Stimulated activated memory B cell treated with anti-CD40 and anti-IgM and Interleukin-4, amounts not matched to agents 10 μg/mL and 1 μg/mL and 100 μg/mL, for 72 hours (primary cell): ENCODE results near the gene IGDCC3.
"Not testable (repeated sequence)": the region's sequence is repeated elsewhere in the genome, so short reads cannot be mapped to it uniquely, and the experiment has no call there.

Experiments used
- ATAC-seq: fragments of 150-1000 bp; cut with Tn5 transposase; 2 replicates; pipeline ENCODE4 v1.10.0; 2021
- H3K27ac Mint-ChIP-seq: one replicate; pipeline ENCODE4 v1.8.0; 2022; ENCODE audit warnings: mild to moderate bottlenecking, mixed read lengths
- H3K27me3 Mint-ChIP-seq: one replicate; pipeline ENCODE4 v1.8.0; 2022; ENCODE audit warnings: mixed read lengths
- H3K36me3 Mint-ChIP-seq: one replicate; pipeline ENCODE4 v1.8.0; 2022; ENCODE audit warnings: mixed read lengths
- H3K4me1 Mint-ChIP-seq: one replicate; pipeline ENCODE4 v1.8.0; 2022; ENCODE audit warnings: mixed read lengths
- H3K4me3 Mint-ChIP-seq: one replicate; pipeline ENCODE4 v1.8.0; 2022; ENCODE audit warnings: mild to moderate bottlenecking, moderate library complexity, mixed read lengths
- H3K9me3 Mint-ChIP-seq: one replicate; pipeline ENCODE4 v1.8.0; 2022; ENCODE audit warnings: mixed read lengths

Gene IGDCC3

DNA sequence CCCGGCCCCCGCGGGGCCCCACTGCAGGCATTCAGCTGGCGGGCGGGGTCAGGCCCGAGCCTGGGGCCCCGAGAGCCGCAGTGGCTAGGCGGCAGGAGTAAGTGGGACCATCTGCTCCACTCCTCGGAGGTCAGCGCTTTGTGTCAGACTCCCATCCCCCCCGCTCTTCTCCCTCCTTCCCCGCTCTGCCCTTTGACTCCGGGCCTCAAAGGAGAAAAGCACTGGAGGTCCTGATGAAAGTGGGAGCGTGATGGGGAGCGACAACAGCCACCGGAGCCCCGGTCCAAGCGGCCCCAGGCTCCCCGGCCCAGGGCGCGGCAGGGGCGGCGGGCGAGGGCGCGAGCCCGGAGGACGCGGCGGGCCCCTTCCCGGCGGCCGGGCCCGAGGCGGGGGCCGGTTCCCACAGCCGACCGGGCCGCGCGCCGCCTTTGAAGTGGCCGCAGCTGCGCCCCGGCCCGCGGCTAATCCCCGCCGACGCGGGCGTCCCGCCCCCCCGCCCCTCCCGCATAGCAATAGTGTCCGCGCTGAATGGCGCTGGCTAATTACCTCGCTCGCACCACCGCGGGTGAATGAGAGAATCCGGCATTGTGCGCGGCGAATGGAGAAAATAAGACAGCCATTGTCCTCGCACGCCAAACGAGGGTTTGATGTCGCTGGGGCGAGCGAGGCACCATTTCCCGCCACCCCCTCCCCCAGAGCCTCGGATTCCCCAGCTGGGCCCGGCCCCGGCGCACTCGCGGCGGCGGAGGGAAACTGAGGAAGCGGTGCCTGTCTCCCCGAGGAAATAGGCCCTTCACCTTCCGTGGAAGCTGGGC lies 22.4 kb downstream of the IGDCC3 start:
- peak overlapping the region; percentile 12 for H3K4me3 Mint-ChIP-seq
- ATAC-seq: no peak
- peaks cover 61% of the 10 kb centered on the region for H3K27me3 Mint-ChIP-seq
- H3K9me3 Mint-ChIP-seq: peaks cover 3% of the 10 kb centered on the region
- peaks cover 7% of the 10 kb centered on the region for H3K4me1 Mint-ChIP-seq
- H3K36me3 Mint-ChIP-seq: no peaks in the 10 kb centered on the region
- no peak overlapping the region for H3K27ac Mint-ChIP-seq

DNA sequence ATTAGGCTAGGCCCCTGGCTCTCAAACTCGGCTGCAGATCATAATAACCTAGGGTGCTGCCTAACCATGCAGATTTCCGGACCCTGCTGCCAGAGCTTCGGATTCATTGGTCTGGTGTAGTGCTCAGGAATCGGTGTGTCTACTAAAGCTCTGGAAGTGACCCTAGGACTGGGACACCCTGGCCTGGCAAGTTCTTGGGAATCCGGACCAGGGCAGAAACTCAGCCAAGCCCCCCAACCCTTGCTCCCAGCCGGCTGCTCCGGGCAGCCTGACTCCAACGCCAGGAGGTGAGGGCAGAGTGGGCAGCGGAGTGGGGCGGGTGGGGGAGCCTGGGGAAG lies 23.0 kb downstream of the IGDCC3 start:
- H3K27ac Mint-ChIP-seq: no peak overlapping the region
- H3K4me1 Mint-ChIP-seq: peaks cover 7% of the 10 kb centered on the region
- H3K9me3 Mint-ChIP-seq: peaks cover 3% of the 10 kb centered on the region
- no peak for ATAC-seq
- H3K4me3 Mint-ChIP-seq: no peak overlapping the region
- no peaks in the 10 kb centered on the region for H3K36me3 Mint-ChIP-seq
- H3K27me3 Mint-ChIP-seq: peaks cover 67% of the 10 kb centered on the region

DNA sequence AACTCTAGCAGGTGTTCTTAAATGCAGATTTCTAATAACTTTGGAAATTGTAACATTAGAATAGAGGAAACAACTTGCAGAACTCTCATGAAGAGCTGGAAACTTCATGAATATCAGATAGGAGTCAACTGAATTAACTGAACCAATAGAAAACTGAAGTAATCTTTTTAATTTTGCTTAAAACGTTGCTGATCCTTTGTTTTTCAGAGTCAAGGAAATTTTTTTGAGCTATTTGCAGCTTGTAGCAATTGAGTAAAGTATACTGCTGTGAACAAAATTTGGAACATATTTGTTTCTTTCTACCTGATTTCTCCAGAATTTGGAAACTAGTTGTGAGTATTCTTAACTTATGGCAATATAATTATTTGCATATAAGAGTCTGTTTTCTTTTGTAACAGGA lies 25.8 kb downstream of the IGDCC3 start:
- not testable (repeated sequence) for H3K36me3 Mint-ChIP-seq, H3K27ac Mint-ChIP-seq, H3K9me3 Mint-ChIP-seq, H3K4me1 Mint-ChIP-seq, ATAC-seq, H3K4me3 Mint-ChIP-seq
- peaks cover 70% of the 10 kb centered on the region for H3K27me3 Mint-ChIP-seq

DNA sequence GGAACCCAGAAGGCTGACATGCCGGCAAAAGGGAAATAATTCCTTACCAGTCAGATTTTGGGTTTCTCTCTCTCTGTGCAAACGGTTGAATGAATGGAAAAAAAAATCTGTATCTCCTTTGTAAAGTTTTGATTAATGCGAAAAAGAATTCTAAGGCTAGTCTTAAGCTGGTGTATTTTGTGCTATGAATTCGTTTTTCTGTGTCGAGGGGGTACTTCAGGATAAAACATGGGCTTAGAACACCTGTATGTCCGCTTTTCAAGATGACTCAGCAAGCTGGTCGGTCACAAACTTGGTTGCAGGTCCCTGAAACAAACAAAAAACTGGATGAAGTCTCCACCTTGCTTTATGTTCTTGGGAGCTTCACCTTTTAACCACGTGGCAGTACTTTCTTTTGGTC lies 28.5 kb downstream of the IGDCC3 start:
- no peaks in the 10 kb centered on the region for H3K4me1 Mint-ChIP-seq
- H3K36me3 Mint-ChIP-seq: no peaks in the 10 kb centered on the region
- ATAC-seq: no peak
- peaks cover 2% of the 10 kb centered on the region for H3K9me3 Mint-ChIP-seq
- no peak overlapping the region for H3K4me3 Mint-ChIP-seq
- no peak overlapping the region for H3K27ac Mint-ChIP-seq
- peaks cover 70% of the 10 kb centered on the region for H3K27me3 Mint-ChIP-seq

DNA sequence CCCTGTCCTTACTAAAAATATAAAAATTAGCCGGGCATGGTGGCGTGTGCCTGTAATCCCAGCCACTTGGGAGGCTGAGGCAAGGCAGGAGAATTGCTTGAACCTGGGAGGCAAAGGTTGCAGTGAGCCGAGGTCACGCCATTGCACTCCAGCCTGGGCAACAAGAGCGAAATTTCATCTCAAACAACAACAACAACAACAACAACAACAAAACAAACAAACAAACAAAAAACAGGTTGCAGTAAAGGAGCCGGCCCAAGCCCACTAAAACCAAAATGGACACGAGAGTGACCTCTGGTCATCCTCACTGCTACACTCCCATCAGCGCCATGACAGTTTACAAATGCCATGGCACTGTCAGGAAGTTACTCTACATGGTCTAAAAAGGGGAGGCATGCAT lies 30.0 kb downstream of the IGDCC3 start:
- not testable (repeated sequence) for H3K9me3 Mint-ChIP-seq, H3K4me1 Mint-ChIP-seq, H3K36me3 Mint-ChIP-seq, H3K27ac Mint-ChIP-seq, H3K4me3 Mint-ChIP-seq, ATAC-seq
- peaks cover 61% of the 10 kb centered on the region for H3K27me3 Mint-ChIP-seq

DNA sequence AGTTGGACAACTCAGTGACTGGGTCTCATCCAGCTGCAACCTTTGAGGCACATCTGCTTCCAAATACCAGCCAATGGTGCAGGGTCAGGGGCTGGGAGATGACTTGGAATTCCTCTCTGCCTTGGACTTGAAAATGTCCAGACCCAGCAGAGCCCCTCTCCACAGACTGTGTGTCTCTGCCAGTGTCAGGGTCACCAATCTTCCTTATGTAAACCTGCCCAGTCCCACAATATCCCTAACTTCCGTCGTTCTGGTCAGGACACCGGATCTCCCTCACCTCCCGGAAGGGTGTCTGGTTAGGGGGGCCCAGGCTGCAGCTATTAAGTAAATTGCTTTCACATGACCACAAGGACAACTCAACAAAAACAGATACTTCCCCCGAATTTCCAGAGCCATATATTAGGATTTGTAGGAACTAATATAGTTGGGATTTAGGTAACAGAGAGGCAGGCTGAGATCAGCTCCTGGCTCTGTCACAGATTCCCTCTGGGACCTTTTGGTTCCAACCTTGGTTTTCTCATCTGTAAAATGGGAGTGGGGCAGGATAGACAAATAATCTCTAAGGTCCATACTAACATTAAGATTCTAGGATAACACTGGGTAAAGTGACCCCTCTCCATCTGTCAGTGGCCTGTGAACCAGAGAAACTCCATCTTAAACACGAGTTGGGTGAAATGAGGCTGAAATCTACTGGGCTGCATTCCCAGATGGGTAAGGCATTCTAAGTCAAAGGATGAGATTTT lies 30.8 kb downstream of the IGDCC3 start:
- no peak for ATAC-seq
- no peaks in the 10 kb centered on the region for H3K4me1 Mint-ChIP-seq
- H3K36me3 Mint-ChIP-seq: no peaks in the 10 kb centered on the region
- no peak overlapping the region for H3K4me3 Mint-ChIP-seq
- no peaks in the 10 kb centered on the region for H3K9me3 Mint-ChIP-seq
- no peak overlapping the region for H3K27ac Mint-ChIP-seq
- peaks cover 68% of the 10 kb centered on the region for H3K27me3 Mint-ChIP-seq

DNA sequence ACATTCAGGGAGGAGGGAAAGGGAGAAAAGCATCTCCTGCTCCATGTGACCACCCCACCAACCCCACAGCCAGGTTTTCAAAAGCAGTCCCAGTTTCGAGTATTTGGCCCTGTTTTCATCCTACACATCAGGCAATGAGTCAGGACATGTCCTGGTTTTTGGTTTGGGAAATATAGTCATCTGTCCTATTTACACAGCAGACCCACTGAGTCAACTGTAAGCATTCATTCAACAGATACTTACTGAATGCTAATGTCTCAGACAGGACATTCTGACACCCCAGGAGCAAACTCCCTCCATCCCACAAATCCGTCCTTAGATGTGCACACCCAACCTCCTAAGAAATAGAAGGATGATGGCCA lies 32.9 kb downstream of the IGDCC3 start:
- no peak for ATAC-seq
- H3K27me3 Mint-ChIP-seq: peaks cover 69% of the 10 kb centered on the region
- no peak overlapping the region for H3K27ac Mint-ChIP-seq
- H3K9me3 Mint-ChIP-seq: no peaks in the 10 kb centered on the region
- H3K4me1 Mint-ChIP-seq: peaks cover 2% of the 10 kb centered on the region
- no peak overlapping the region for H3K4me3 Mint-ChIP-seq
- H3K36me3 Mint-ChIP-seq: no peaks in the 10 kb centered on the region

DNA sequence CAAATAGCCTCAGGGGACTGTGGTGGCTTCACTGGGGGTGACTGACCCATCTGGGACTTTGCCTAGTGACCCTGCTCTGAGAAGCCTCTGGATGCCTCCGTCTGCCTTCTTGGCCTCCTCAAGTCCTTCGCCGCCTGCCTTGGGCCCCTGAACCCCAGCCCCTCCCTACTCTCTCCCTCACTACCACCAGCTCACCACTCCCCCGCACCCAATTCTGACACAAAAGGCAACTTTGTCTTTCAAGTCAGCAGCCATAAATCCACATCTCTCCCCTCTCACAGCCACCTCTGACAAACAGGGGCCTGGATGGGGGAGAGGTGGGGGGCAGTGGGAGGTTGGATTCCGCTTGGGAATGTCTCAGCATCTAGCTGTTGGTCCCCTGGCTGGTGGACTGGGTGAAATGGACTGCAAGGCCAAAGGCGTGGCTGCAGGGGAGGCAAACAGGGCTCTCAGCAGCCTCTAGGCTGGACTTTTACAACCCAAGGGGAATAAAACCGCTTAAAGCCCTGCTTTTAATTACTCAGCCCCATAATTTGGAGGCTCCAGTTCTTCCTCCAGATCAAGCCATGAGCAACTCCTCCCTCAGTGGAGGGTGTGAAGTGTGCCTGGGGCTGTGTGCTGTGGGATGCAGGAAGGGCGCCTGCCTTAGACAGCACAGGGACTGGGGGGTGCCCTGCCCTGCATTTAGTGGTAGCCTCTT lies 33.4 kb downstream of the IGDCC3 start:
- no peaks in the 10 kb centered on the region for H3K9me3 Mint-ChIP-seq
- peaks cover 69% of the 10 kb centered on the region for H3K27me3 Mint-ChIP-seq
- no peak overlapping the region for H3K27ac Mint-ChIP-seq
- no peak for ATAC-seq
- H3K36me3 Mint-ChIP-seq: no peaks in the 10 kb centered on the region
- H3K4me1 Mint-ChIP-seq: peaks cover 7% of the 10 kb centered on the region
- H3K4me3 Mint-ChIP-seq: no peak overlapping the region

DNA sequence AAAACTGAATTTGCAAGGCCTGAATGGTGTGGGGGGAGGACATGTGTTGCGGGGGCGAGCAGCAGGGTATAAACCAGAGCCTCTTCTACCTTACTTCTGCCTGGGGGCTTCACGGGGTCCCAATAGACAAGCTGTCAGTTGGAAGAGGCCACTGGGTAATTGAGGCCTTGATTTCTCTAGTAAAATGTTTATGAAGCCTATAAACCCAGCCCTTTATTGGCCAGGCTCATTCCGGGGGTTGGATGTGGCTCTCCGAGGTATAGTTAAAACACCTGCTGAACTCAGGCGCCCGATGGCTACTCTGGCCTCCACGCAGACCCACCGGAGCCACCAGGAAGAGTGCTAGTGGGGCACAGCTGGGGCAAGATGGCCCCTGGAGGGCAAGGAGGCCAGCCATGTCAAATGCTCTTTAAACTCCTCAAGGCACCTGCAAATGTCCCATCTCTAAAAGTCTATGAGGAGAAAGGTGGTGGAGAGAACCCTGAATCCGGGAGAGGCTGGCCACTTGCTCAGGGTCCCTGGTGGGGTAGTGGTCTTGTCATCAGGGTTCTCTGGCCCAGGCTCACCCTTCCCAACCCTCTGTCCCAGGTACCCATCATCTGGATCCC lies 34.3 kb downstream of the IGDCC3 start:
- Mint-ChIP-seq H3K27me3 (peaks cover 73% of the 10 kb centered on the region), H3K36me3 (no peaks in the 10 kb centered on the region), H3K27ac (no peak overlapping the region)

DNA sequence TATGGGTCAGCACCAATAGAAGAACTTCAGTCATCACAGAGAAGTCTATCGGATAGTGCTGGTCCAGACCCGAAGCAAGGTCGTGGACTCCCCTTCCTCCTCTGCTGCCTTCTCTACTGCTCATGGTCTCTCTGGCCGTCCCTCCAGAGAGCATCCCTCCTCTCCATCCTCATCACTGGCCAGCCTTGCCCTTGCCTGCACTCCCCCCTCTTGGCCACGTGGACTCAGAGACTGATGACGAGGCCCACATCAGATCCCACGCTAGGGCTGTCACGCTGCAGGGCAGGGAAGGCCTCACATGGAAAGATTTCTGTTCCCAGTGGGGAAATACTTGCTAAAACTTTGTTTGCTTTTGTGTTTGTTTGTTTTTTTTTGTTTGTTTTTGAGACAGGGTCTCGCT lies 35.3 kb downstream of the IGDCC3 start:
- Mint-ChIP-seq H3K4me3 (no peak overlapping the region), H3K27ac (no peak overlapping the region), H3K4me1 (peaks cover 26% of the 10 kb centered on the region), H3K36me3 (no peaks in the 10 kb centered on the region), H3K9me3 (no peaks in the 10 kb centered on the region), H3K27me3 (peaks cover 68% of the 10 kb centered on the region)
- ATAC-seq: no peak

More for the DNA sequence above, 34.3 kb downstream of the IGDCC3 start:
- ATAC-seq: no peak
- Mint-ChIP-seq H3K9me3 (no peaks in the 10 kb centered on the region), H3K4me3 (no peak overlapping the region), H3K4me1 (peaks cover 16% of the 10 kb centered on the region)

DNA sequence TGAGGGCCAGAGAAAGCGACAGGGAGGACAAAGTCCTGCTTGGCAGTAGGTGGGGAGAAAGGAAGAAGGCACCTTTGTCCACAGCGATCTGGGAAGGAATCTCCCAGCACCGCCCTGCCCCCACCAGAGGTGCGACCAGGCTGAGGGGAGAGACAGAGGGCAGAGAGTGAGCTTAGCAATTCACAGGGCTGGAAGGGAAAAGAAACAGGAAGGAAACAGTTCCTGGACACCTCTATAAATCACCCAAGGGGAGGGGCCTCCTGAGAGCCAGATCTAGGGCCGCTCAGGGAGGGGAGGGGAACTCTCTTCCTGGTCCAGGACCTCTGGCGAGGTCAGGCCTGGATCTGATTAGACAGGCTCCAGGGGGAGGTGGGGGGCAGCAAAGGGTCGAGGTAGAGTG lies 37.9 kb downstream of the IGDCC3 start:
- Mint-ChIP-seq H3K9me3 (no peaks in the 10 kb centered on the region), H3K27ac (no peak overlapping the region), H3K36me3 (no peaks in the 10 kb centered on the region), H3K4me3 (no peak overlapping the region), H3K4me1 (peaks cover 41% of the 10 kb centered on the region), H3K27me3 (peaks cover 68% of the 10 kb centered on the region)
- ATAC-seq: no peak

DNA sequence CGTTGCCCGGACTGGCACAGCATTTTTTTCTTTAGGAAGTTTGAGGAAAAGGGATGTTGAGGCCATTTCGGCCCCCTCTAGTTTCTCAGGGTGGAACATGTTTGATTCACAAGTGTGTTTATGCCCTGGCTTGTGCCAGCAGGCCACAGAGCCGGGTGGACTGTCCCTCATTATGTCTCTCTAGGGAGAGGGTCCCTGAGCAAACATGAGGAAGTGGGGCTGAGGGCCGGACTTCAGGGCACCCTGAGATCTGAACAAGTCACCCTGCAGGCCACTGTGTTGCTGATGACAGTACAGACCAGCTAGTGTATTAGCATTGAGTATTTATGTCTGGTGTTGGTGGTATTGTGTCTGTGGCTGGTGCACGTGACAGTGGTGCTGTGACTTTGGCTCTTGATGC lies 38.4 kb downstream of the IGDCC3 start:
- H3K4me3 Mint-ChIP-seq: no peak overlapping the region
- H3K4me1 Mint-ChIP-seq: peaks cover 46% of the 10 kb centered on the region
- H3K27me3 Mint-ChIP-seq: peaks cover 73% of the 10 kb centered on the region
- H3K9me3 Mint-ChIP-seq: no peaks in the 10 kb centered on the region
- H3K36me3 Mint-ChIP-seq: no peaks in the 10 kb centered on the region
- no peak overlapping the region for H3K27ac Mint-ChIP-seq
- ATAC-seq: no peak

DNA sequence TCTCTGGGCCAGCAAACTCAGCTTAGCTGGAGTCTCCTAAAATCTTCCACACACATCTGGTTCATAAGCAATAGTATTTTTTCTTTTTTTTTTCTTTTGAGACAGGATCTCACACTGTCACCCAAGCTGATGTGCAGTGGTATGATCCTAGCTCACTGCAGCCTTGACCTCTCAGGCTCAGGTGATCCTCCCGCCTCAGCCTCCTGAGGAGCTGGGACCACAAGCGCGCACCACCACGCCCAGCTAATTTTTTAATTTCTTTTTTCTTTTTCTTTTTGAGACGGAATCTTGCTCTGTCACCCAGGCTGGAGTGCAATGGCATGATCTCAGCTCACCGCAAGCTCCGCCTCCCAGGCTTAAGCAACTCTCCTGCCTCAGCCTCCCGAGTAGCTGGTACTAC lies 39.0 kb downstream of the IGDCC3 start:
- H3K27me3 Mint-ChIP-seq: peaks cover 79% of the 10 kb centered on the region
- H3K9me3 Mint-ChIP-seq: no peaks in the 10 kb centered on the region
- H3K4me3 Mint-ChIP-seq: no peak overlapping the region
- no peaks in the 10 kb centered on the region for H3K36me3 Mint-ChIP-seq
- no peak overlapping the region for H3K27ac Mint-ChIP-seq
- ATAC-seq: no peak
- peaks cover 51% of the 10 kb centered on the region for H3K4me1 Mint-ChIP-seq

DNA sequence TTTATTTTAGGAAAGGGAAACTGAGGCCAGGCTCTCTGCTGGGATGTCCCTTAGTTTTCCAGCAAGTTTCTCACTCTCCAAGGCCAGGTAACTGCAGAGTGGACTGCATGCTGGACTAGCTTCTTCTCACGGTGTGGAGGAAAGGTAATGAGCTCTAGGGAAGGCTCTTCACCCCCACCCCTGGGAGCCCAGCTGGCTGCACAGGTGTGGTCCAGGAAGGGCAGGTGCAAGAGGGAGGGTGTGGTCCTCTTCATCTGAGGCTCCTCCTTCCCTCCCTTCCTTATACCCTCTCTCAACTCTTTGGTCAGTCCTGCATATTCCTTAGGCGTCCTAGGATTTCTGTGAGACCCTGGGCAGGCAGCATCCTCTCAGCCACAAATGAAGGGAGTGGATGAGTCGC lies 39.4 kb downstream of the IGDCC3 start:
- Mint-ChIP-seq H3K4me1 (peaks cover 51% of the 10 kb centered on the region), H3K4me3 (no peak overlapping the region), H3K36me3 (no peaks in the 10 kb centered on the region), H3K27ac (no peak overlapping the region), H3K9me3 (no peaks in the 10 kb centered on the region), H3K27me3 (peaks cover 83% of the 10 kb centered on the region)
- ATAC-seq: no peak

DNA sequence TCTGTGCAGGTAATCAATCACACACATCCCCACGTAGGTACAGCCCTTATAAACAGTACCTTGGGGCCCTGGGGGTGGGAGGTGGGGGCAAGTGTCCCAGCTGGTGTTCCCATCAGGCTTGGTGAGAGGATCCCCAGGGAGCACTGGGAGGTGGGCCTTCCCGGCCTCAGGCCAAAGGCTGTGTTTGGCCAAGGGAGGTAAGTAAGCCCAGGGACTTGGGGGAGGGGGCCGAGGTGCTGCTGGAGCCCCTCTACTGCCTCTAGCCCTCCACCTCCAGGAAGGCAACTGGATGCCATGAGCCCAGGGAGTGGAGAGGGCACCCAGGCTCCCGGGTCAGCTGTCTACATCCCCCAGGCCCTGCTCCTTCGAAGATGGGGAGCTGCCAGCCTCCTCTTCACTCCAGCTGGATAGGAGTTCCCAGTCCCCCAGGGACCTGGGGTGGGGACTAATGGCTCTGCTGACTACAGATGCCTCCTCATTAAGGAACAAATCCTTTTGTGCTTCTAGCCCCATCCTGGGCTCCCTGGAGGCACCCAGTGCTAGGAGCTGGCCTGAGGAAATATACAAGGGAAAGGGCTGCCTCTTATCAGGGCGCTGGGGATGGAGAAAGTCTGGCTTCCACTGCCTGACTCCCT lies 40.2 kb downstream of the IGDCC3 start:
- peak overlapping the region; percentile 4 for H3K4me3 Mint-ChIP-seq
- H3K27ac Mint-ChIP-seq: no peak overlapping the region
- no peaks in the 10 kb centered on the region for H3K9me3 Mint-ChIP-seq
- H3K36me3 Mint-ChIP-seq: no peaks in the 10 kb centered on the region
- H3K27me3 Mint-ChIP-seq: peaks cover 84% of the 10 kb centered on the region
- peaks cover 51% of the 10 kb centered on the region for H3K4me1 Mint-ChIP-seq
- ATAC-seq: no peak
